ENCODE data around the gene CATSPER4. TPM values are rescaled to one million over a fixed set of nuclear protein-coding genes. Genes with fewer than 3 reads are reported as not detected.

The CATSPER4 gene
- total RNA-seq, result 0.04 TPM in 1 of 2 replicates, not detected in the other

GRCh38 chr1:26190373-26190987 lies at the start of gene CATSPER4:
Gene CATSPER4, plus strand, starts transcription at chr1:26190602. Its CDS starts 26 bp downstream, at chr1:26190628.
- DNase-seq (ENCODE audit: low read depth), result no peak
- peaks cover 4% of the 10 kb centered on the region for H3K27me3 ChIP-seq (ENCODE audit: control insufficient read depth, insufficient read depth, low read length)
- TF ChIP-seq CTCF (IDR thresholded peaks at IDR 0.05; ENCODE audit: insufficient read depth, low read length, poor library complexity, severe bottlenecking), result no peak
- no peaks in the 10 kb centered on the region for H3K36me3 ChIP-seq (ENCODE audit: control insufficient read depth, insufficient read depth, low read length)
- no peak within 1 kb of the TSS for H3K4me3 ChIP-seq (ENCODE audit: low read depth, low read length)

GRCh38 chr1:26142159-26142558 lies 48.2 kb upstream of the CATSPER4 start:
- Histone ChIP-seq H3K36me3 (ENCODE audit: control insufficient read depth, insufficient read depth, low read length) (no peaks in the 10 kb centered on the region), H3K4me3 (ENCODE audit: low read depth, low read length) (no peak overlapping the region), H3K27me3 (ENCODE audit: control insufficient read depth, insufficient read depth, low read length) (peaks cover 2% of the 10 kb centered on the region)
- TF ChIP-seq CTCF (IDR thresholded peaks at IDR 0.05; ENCODE audit: insufficient read depth, low read length, poor library complexity, severe bottlenecking), result no peak
- no peak for DNase-seq (ENCODE audit: low read depth)

GRCh38 chr1:26145041-26145959 lies 45.1 kb upstream of the CATSPER4 start:
- Histone ChIP-seq H3K4me3 (ENCODE audit: low read depth, low read length) (no peak overlapping the region), H3K36me3 (ENCODE audit: control insufficient read depth, insufficient read depth, low read length) (no peaks in the 10 kb centered on the region), H3K27me3 (ENCODE audit: control insufficient read depth, insufficient read depth, low read length) (peaks cover 2% of the 10 kb centered on the region)
- TF ChIP-seq CTCF (IDR thresholded peaks at IDR 0.05; ENCODE audit: insufficient read depth, low read length, poor library complexity, severe bottlenecking), result peak; percentile 70
- no peak for DNase-seq (ENCODE audit: low read depth)

- H3K36me3 ChIP-seq (ENCODE audit: control insufficient read depth, insufficient read depth, low read length), result no peaks in the 10 kb centered on the region
- H3K4me3 ChIP-seq (ENCODE audit: low read depth, low read length), result no peak overlapping the region
- no peak for DNase-seq (ENCODE audit: low read depth)
- peaks cover 5% of the 10 kb centered on the region for H3K27me3 ChIP-seq (ENCODE audit: control insufficient read depth, insufficient read depth, low read length)
- no peak for TF ChIP-seq CTCF (IDR thresholded peaks at IDR 0.05; ENCODE audit: insufficient read depth, low read length, poor library complexity, severe bottlenecking)
These were observed 44.5 kb upstream of the CATSPER4 start for GRCh38 chr1:26145960-26146294.

- H3K4me3 ChIP-seq (ENCODE audit: low read depth, low read length), result no peak overlapping the region
- no peak for TF ChIP-seq CTCF (IDR thresholded peaks at IDR 0.05; ENCODE audit: insufficient read depth, low read length, poor library complexity, severe bottlenecking)
These were observed 41.5 kb upstream of the CATSPER4 start for GRCh38 chr1:26148887-26149286.

More at GRCh38 chr1:26148887-26149286, 41.5 kb upstream of the CATSPER4 start:
- Histone ChIP-seq H3K36me3 (ENCODE audit: control insufficient read depth, insufficient read depth, low read length) (no peaks in the 10 kb centered on the region), H3K27me3 (ENCODE audit: control insufficient read depth, insufficient read depth, low read length) (peaks cover 7% of the 10 kb centered on the region)
- DNase-seq (ENCODE audit: low read depth), result no peak
